Common myeloid progenitor, CD34-positive (primary cell): Measurements from ENCODE around the gene MESD.

ENCODE experiments used
- CTCF ChIA-PET: fragments of 350-600 bp; sonication (Branson Sonifier 250); formaldehyde crosslinking; loops from one replicate; lab custom pipeline; 2021; ENCODE audit warnings: antibody characterized with exemption; lab: Charles Lee
- POLR2A ChIA-PET: fragments of 350-600 bp; sonication (Branson Sonifier 250); formaldehyde crosslinking; loops from one replicate; lab custom pipeline; 2021; ENCODE audit warnings: antibody characterized with exemption; lab: Charles Lee
- DNase-seq, 3 donors: peaks; one replicate each; pipeline versions ENCODE4 v3.0.0 to v3.0.0-alpha.2; 2013
- H3K27ac ChIP-seq, 2 experiments: 1 replicate in 1 of 2; 2 replicates in 1 of 2; pipeline ENCODE4 v1.7.0; 2013; ENCODE audit warnings: inconsistent platforms in 2 of 2, low read length in 2 of 2, mild to moderate bottlenecking in 2 of 2, low read depth in 1 of 2, moderate library complexity in 1 of 2; ENCODE audit not compliant: severe bottlenecking in 2 of 2, insufficient read depth in 1 of 2, poor library complexity in 1 of 2
- H3K27me3 ChIP-seq, 5 experiments: replicated peaks in 2 of 5; 1 replicate in 3 of 5; 2 replicates in 2 of 5; pipeline versions ENCODE4 v1.6.1 to v1.7.0; 2013; ENCODE audit warnings: low read length in 4 of 5, mild to moderate bottlenecking in 2 of 5, moderate library complexity in 2 of 5, inconsistent platforms in 1 of 5; ENCODE audit not compliant: insufficient read depth in 5 of 5, control insufficient read depth in 4 of 5
- H3K36me3 ChIP-seq, 4 experiments: 1 replicate in 2 of 4; 2 replicates in 2 of 4; pipeline versions ENCODE4 v1.6.1 to v1.7.0; 2013; ENCODE audit warnings: low read length in 3 of 4, control low read depth in 1 of 4, mild to moderate bottlenecking in 1 of 4; ENCODE audit not compliant: control insufficient read depth in 4 of 4, insufficient read depth in 4 of 4
- H3K4me1 ChIP-seq, 4 experiments: 1 replicate in 3 of 4; 2 replicates in 1 of 4; pipeline versions ENCODE4 v1.6.1 to v1.7.1; 2013; ENCODE audit warnings: low read length in 3 of 4, mild to moderate bottlenecking in 3 of 4, control low read depth in 1 of 4, inconsistent platforms in 1 of 4, moderate library complexity in 1 of 4; ENCODE audit not compliant: control insufficient read depth in 4 of 4, insufficient read depth in 4 of 4; ENCODE audit errors: control extremely low read depth in 1 of 4
- H3K4me3 ChIP-seq, 7 experiments: 1 replicate in 4 of 7; 2 replicates in 3 of 7; pipeline versions ENCODE4 v1.5.1 to v1.7.0; 2013; ENCODE audit warnings: mild to moderate bottlenecking in 7 of 7, low read length in 6 of 7, moderate library complexity in 6 of 7, inconsistent platforms in 2 of 7, low read depth in 2 of 7, control low read depth in 1 of 7; ENCODE audit not compliant: insufficient read depth in 4 of 7, control insufficient read depth in 1 of 7; ENCODE audit errors: extremely low read depth in 1 of 7
- H3K9me3 ChIP-seq, 5 experiments: 1 replicate in 4 of 5; 2 replicates in 1 of 5; pipeline versions ENCODE4 v1.6.1 to v1.7.1; 2013; ENCODE audit warnings: low read length in 4 of 5, mild to moderate bottlenecking in 2 of 5, inconsistent platforms in 1 of 5, low read depth in 1 of 5, moderate library complexity in 1 of 5; ENCODE audit not compliant: control insufficient read depth in 4 of 5, insufficient read depth in 2 of 5; ENCODE audit errors: control extremely low read depth in 1 of 5
- WGBS: methylation state at CpG from one replicate; pipeline ENCODE4 v1.1.5; 2013; ENCODE audit not compliant: insufficient coverage; 5-methylcytosine and 5-hydroxymethylcytosine counted together

Gene MESD

DNA sequence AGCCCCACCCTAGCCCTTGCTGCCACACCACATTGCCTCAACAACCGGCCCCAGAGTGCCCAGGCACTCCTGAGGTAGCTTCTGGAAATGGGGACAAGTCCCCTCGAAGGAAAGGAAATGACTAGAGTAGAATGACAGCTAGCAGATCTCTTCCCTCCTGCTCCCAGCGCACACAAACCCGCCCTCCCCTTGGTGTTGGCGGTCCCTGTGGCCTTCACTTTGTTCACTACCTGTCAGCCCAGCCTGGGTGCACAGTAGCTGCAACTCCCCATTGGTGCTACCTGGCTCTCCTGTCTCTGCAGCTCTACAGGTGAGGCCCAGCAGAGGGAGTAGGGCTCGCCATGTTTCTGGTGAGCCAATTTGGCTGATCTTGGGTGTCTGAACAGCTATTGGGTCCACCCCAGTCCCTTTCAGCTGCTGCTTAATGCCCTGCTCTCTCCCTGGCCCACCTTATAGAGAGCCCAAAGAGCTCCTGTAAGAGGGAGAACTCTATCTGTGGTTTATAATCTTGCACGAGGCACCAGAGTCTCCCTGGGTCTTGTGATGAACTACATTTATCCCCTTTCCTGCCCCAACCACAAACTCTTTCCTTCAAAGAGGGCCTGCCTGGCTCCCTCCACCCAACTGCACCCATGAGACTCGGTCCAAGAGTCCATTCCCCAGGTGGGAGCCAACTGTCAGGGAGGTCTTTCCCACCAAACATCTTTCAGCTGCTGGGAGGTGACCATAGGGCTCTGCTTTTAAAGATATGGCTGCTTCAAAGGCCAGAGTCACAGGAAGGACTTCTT, 39.1 kb downstream of the MESD start:
- no peak for DNase-seq
- POLR2A ChIA-PET, result no interaction called here
- no peaks in the 10 kb centered on the region for H3K9me3 ChIP-seq
- no peak overlapping the region for H3K4me3 ChIP-seq
- no peak overlapping the region for H3K27ac ChIP-seq
- CTCF ChIA-PET, result interaction anchor here (0.6 kb wide), 1 partner anchor 11 kb away, joined by 3 read pairs; no protein-coding TSS in a partner anchor
- WGBS, result 100% methylated on average over 4 of the region's 8 CpGs
- no peaks in the 10 kb centered on the region for H3K27me3 ChIP-seq
- peaks cover 9 to 58% (median 42%) of the 10 kb centered on the region in 4 experiments for H3K36me3 ChIP-seq
- no peaks in the 10 kb centered on the region for H3K4me1 ChIP-seq

DNA sequence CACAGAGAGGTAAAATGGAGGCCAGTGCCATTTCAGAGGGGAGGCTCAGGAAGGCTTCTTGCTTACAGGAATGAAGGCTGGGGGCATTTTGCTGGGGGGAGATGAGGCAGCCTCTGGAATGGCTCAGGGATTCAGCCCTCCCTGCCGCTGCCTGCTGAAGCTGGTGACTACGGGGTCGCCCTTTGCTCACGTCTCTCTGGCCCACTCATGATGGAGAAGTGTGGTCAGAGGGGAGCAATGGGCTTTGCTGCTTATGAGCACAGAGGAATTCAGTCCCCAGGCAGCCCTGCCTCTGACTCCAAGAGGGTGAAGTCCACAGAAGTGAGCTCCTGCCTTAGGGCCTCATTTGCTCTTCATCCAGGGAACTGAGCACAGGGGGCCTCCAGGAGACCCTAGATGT, 39.9 kb downstream of the MESD start:
- CTCF ChIA-PET, result interaction anchor here (0.6 kb wide), 1 partner anchor 10 kb away, joined by 3 read pairs; no protein-coding TSS in a partner anchor
- H3K4me3 ChIP-seq, result no peak overlapping the region
- no peaks in the 10 kb centered on the region for H3K9me3 ChIP-seq
- H3K27ac ChIP-seq, result no peak overlapping the region
- no peaks in the 10 kb centered on the region for H3K27me3 ChIP-seq
- peaks cover 9 to 65% (median 42%) of the 10 kb centered on the region in 4 experiments for H3K36me3 ChIP-seq
- POLR2A ChIA-PET, result no interaction called here
- no peak for DNase-seq
- WGBS, result 95% methylated on average over 3 of the region's 4 CpGs
- no peaks in the 10 kb centered on the region for H3K4me1 ChIP-seq

DNA sequence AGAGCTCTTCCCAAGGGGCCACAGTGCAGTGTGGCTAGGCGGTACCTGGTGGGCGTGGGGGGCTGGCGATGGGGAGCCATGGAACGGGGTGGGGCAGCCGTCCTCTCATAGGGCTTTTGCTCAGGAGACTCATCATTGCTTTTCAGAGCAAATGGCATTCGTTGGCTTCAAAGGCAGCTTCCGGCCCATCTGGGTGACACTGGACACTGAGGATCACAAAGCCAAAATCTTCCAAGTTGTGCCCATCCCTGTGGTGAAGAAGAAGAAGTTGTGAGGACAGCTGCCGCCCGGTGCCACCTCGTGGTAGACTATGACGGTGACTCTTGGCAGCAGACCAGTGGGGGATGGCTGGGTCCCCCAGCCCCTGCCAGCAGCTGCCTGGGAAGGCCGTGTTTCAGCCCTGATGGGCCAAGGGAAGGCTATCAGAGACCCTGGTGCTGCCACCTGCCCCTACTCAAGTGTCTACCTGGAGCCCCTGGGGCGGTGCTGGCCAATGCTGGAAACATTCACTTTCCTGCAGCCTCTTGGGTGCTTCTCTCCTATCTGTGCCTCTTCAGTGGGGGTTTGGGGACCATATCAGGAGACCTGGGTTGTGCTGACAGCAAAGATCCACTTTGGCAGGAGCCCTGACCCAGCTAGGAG, 40.8 kb downstream of the MESD start:
- H3K4me3 ChIP-seq, result no peak overlapping the region
- no peak overlapping the region for H3K27ac ChIP-seq
- ChIA-PET CTCF (no interaction called here), POLR2A (no interaction called here)
- peaks cover 9 to 67% (median 42%) of the 10 kb centered on the region in 4 experiments for H3K36me3 ChIP-seq
- H3K27me3 ChIP-seq, result no peaks in the 10 kb centered on the region
- DNase-seq, result no peak
- H3K4me1 ChIP-seq, result no peaks in the 10 kb centered on the region
- H3K9me3 ChIP-seq, result no peaks in the 10 kb centered on the region
- WGBS, result 98% methylated on average over 13 of the region's 13 CpGs

DNA sequence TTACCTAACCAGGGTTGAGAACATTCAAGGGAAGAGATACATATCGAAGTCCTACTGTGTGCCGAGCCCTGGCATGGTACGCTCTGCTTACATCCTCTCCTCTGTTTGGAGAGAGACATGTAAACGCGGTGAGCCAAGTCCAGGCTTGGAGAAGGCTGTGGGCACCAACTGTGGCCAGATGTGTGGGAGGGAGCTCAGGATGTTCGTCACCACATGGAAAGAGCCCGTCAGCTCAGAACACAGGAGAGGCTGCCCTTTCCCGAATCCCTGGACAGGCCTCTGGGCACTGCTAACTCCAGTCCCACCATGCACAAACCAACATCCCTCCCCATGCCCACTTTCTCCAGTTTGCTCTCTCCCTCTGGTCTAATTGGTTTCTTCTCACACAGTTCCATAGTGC, 43.0 kb downstream of the MESD start:
- Histone ChIP-seq H3K4me3 (no peak overlapping the region), H3K36me3 (peaks cover 11 to 75% (median 48%) of the 10 kb centered on the region in 4 experiments), H3K4me1 (no peaks in the 10 kb centered on the region), H3K27ac (no peak overlapping the region), H3K27me3 (no peaks in the 10 kb centered on the region), H3K9me3 (no peaks in the 10 kb centered on the region)
- CTCF ChIA-PET, result no interaction called here
- POLR2A ChIA-PET, result no interaction called here
- 96% methylated on average over 8 of the region's 8 CpGs for WGBS
- DNase-seq, result no peak

DNA sequence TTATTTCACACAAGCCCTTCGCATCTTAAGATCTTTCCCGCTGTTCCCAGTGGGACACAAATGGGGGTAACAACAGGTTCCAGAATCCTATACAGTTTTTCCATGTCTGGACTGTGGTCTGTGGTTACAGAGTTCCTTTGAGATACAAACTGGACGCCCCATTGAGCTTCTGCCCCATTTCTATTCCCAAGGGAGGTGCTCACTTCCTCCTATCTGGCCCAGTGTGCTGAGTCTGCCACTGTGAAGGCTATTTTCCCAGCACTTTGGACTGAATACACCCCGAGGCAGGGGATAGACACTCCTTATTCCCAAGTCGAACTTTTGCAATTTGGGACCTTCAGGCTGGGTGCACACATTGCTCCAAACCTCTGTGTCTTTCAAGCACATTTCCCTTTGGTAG, 44.0 kb downstream of the MESD start:
- no peak overlapping the region for H3K4me3 ChIP-seq
- H3K9me3 ChIP-seq, result no peaks in the 10 kb centered on the region
- H3K27me3 ChIP-seq, result no peaks in the 10 kb centered on the region
- no peaks in the 10 kb centered on the region for H3K4me1 ChIP-seq
- peaks cover 8 to 76% (median 44%) of the 10 kb centered on the region in 4 experiments for H3K36me3 ChIP-seq
- no peak overlapping the region for H3K27ac ChIP-seq
- no peak for DNase-seq
- 91% methylated on average over 5 of the region's 5 CpGs for WGBS
- POLR2A ChIA-PET, result no interaction called here
- CTCF ChIA-PET, result no interaction called here

DNA sequence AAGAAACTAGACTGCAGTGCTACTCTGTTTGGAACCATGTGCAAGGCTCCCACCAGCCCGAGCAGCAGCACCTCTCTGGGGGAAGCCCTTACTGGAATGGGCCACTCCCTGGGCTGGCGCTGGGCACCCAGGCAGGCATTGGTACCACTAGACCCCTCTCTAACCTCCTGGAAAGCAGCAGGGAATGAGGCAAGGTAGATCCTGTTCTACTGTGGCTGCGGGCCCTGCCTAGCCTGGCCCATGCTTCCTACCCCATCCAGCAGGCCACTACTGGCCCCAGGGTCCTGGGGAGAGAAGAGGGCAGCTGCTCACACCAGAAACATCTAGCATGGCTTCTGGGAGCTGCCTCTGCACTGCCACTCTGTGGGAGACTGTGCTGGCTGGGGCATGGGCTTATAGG, 44.8 kb downstream of the MESD start:
- Histone ChIP-seq H3K27me3 (no peaks in the 10 kb centered on the region), H3K4me3 (no peak overlapping the region), H3K9me3 (no peaks in the 10 kb centered on the region), H3K27ac (no peak overlapping the region), H3K36me3 (peaks cover 8 to 70% (median 42%) of the 10 kb centered on the region in 4 experiments), H3K4me1 (no peaks in the 10 kb centered on the region)
- WGBS, result 100% methylated on average over 1 of the region's 3 CpGs
- CTCF ChIA-PET, result no interaction called here
- DNase-seq, result no peak
- POLR2A ChIA-PET, result no interaction called here
